ENCODE results near the gene FBXO15.

FBXO15 gene

DNA sequence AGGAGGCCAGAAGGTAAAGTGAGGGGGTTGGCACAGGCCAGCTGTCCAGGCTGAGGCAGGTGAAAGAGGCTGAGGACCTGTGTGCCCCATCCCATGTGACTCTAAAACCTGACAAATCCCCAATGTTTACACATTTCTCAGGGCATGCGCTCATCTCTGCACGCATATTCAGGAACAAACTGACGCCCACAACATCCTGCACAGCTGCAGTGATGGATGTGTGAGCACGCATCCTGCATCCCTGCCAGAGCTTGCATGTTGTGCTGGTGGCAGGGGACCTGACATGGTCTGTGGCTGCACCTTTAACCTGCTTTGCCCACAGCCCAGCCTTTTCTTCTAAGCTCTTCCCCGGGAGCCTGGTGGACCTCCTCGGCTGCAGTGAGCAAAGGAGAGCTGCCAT lies 83.1 kb downstream of the FBXO15 start:
- no peak overlapping the region for H3K27ac ChIP-seq (ENCODE audit: low read depth, low read length)
- H3K9ac ChIP-seq (ENCODE audit: low read length) = no peak overlapping the region
- no peaks in the 10 kb centered on the region for H3K36me3 ChIP-seq (ENCODE audit: control insufficient read depth, insufficient read depth, low read length)
- H3K27me3 ChIP-seq (ENCODE audit: control insufficient read depth, insufficient read depth, low read length) = no peaks in the 10 kb centered on the region
- no peak overlapping the region for H3K4me3 ChIP-seq (ENCODE audit: low read length)
- no peaks in the 10 kb centered on the region for H3K4me1 ChIP-seq (ENCODE audit: control insufficient read depth, insufficient read depth, low read length)

DNA sequence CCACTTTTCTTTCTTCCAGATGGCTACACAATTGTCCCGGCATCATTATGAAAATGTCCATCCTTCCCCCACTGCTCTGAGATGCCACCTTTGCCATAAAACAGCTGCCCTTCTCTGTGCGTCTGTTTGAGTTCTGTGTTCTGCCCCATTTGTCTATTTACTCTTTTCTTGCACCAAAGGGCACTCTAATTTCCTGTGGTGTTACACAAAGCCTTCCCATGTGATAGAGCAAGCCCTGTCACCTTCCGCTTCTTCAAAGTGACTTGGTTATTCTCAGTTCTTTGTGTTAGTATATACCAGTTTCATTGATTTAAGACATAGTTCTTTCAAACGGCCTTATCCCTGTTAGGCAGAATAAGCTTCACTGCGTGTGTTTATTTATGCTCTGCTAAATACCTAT lies 84.1 kb downstream of the FBXO15 start:
- no peaks in the 10 kb centered on the region for H3K27me3 ChIP-seq (ENCODE audit: control insufficient read depth, insufficient read depth, low read length)
- no peaks in the 10 kb centered on the region for H3K4me1 ChIP-seq (ENCODE audit: control insufficient read depth, insufficient read depth, low read length)
- no peak overlapping the region for H3K27ac ChIP-seq (ENCODE audit: low read depth, low read length)

DNA sequence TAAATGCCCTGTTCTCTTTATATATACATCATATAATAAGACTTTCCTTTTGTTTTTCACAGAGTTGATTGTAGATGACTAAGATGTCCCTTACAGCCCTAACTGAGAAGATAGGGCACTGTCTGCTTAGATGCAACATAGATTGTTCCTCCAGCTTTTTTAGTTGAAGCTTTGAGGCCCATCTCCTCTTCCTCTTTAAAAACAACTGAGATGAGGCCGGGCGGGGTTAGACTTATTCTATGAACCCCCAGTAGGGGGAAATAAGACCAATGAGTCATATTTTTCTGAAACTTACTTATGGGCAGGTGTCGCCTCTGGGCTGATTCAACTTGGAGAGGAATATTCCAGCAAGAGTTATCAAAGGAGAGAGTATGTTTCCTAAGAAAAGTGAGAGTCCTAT lies 84.6 kb downstream of the FBXO15 start:
- no peak overlapping the region for H3K4me3 ChIP-seq (ENCODE audit: low read length)
- no peak overlapping the region for H3K27ac ChIP-seq (ENCODE audit: low read depth, low read length)
- H3K36me3 ChIP-seq (ENCODE audit: control insufficient read depth, insufficient read depth, low read length) = no peaks in the 10 kb centered on the region
- no peaks in the 10 kb centered on the region for H3K4me1 ChIP-seq (ENCODE audit: control insufficient read depth, insufficient read depth, low read length)
- H3K27me3 ChIP-seq (ENCODE audit: control insufficient read depth, insufficient read depth, low read length) = no peaks in the 10 kb centered on the region
- no peak overlapping the region for H3K9ac ChIP-seq (ENCODE audit: low read length)

More for the DNA sequence above, 84.1 kb downstream of the FBXO15 start:
- H3K36me3 ChIP-seq (ENCODE audit: control insufficient read depth, insufficient read depth, low read length) = no peaks in the 10 kb centered on the region
- H3K4me3 ChIP-seq (ENCODE audit: low read length) = no peak overlapping the region
- H3K9ac ChIP-seq (ENCODE audit: low read length) = no peak overlapping the region

DNA sequence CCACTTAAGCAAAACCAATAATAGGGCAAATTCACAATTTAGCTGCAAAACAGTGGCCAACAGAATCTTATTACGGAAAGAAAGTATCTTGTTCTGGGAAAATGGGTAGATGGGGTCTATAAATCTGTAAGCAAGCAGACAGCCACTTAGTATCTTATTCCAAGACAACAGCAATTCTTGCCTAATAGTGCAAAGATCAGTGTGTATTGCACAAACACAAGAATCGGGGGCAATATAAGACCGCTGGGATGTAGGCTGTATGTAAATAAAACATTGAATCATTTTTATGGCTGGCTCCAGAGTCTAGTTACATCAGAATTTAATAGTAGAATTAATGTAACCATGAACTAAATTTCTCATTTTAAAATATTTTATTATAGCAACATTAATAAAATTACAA lies 85.6 kb downstream of the FBXO15 start:
- no peak overlapping the region for H3K4me3 ChIP-seq (ENCODE audit: low read length)
- H3K36me3 ChIP-seq (ENCODE audit: control insufficient read depth, insufficient read depth, low read length) = no peaks in the 10 kb centered on the region
- no peaks in the 10 kb centered on the region for H3K27me3 ChIP-seq (ENCODE audit: control insufficient read depth, insufficient read depth, low read length)

DNA sequence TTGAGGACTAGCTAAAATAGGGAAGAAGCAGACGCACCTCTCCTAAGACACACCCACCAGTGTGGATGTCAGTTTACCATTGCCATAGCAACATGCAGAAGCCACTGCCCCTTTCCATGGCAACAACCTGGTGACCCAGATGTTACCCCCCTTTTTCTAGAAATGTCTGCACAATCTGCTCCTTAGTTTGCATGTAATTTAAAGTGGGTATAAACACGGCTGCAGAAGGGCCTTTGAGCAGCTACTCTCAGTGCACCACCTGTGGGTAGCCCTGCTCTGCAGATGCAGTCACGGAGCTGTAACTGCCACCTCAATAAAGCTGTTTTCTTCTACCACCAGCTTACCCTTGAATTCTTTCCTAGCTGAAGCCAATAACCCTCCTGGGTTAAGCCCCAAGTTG lies 87.1 kb downstream of the FBXO15 start:
- Histone ChIP-seq H3K27me3 (ENCODE audit: control insufficient read depth, insufficient read depth, low read length) (no peaks in the 10 kb centered on the region), H3K4me1 (ENCODE audit: control insufficient read depth, insufficient read depth, low read length) (no peaks in the 10 kb centered on the region), H3K4me3 (ENCODE audit: low read length) (no peak overlapping the region), H3K27ac (ENCODE audit: low read depth, low read length) (no peak overlapping the region), H3K36me3 (ENCODE audit: control insufficient read depth, insufficient read depth, low read length) (no peaks in the 10 kb centered on the region), H3K9ac (ENCODE audit: low read length) (no peak overlapping the region)

More for the DNA sequence above, 85.6 kb downstream of the FBXO15 start:
- Histone ChIP-seq H3K4me1 (ENCODE audit: control insufficient read depth, insufficient read depth, low read length) (no peaks in the 10 kb centered on the region), H3K9ac (ENCODE audit: low read length) (no peak overlapping the region), H3K27ac (ENCODE audit: low read depth, low read length) (no peak overlapping the region)

DNA sequence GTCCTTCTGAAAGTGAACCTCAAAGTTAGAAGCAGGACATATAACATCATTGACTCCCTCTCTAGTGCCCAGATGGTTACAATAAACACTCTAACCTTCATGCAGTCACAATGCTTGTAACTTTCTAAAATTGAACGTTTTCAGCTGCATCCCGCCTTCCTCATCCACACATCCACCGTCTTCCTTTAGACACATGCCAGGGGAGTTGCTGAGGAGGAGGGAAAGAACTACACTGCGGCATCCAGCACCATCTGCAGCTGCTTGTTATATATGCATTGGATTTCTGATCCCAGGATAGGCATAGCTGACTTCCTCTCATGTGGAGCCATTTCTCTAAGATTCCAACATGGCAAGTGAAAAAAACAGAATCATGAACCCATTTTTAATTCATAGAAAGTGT lies 96.8 kb downstream of the FBXO15 start:
- H3K9ac ChIP-seq (ENCODE audit: low read length) = no peak overlapping the region

DNA sequence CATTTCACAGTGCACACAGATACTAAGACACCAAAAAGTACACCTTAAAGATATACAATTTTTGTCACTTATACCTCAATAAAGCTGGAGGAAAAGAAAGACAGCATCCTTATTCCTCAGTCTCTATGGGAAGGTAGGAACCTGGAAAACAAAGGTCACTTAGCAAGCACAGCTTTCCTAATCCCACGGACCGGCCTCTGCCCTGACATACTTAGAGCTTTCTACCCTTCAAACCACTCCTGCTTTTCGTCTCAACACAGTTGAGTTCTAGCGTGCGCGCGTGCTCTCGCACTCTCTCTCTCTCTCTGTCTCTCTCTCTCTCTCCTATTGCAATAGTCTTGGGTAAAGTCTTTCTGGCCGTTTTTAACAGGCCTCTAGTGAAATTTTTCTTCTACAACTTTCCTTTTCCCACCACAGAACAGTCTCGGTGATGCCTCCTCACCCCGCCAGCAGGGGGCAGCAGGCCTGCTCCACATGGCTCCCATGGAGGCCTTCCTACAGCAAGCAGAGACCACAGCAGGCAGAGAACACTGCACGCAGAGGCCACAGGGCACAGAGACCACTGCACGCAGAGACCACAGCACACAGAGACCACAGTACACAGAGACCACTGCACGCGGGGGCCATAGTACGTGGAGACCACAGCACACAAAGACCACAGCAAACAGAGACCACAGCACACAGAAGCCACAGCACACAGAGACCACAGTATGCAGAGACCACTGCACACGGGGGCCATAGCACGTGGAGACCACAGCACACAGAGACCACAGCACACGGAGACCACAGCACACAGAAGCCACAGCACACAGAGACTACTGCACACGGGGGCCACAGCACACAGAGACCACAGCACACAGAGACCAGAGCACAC lies 106.9 kb downstream of the FBXO15 start:
- no peaks in the 10 kb centered on the region for H3K27me3 ChIP-seq (ENCODE audit: control insufficient read depth, insufficient read depth, low read length)
- H3K4me3 ChIP-seq (ENCODE audit: low read length) = no peak overlapping the region
- no peaks in the 10 kb centered on the region for H3K36me3 ChIP-seq (ENCODE audit: control insufficient read depth, insufficient read depth, low read length)
- no peaks in the 10 kb centered on the region for H3K4me1 ChIP-seq (ENCODE audit: control insufficient read depth, insufficient read depth, low read length)
- no peak overlapping the region for H3K9ac ChIP-seq (ENCODE audit: low read length)
- H3K27ac ChIP-seq (ENCODE audit: low read depth, low read length) = no peak overlapping the region

More for the DNA sequence above, 96.8 kb downstream of the FBXO15 start:
- H3K4me3 ChIP-seq (ENCODE audit: low read length) = no peak overlapping the region
- no peaks in the 10 kb centered on the region for H3K36me3 ChIP-seq (ENCODE audit: control insufficient read depth, insufficient read depth, low read length)
- no peaks in the 10 kb centered on the region for H3K27me3 ChIP-seq (ENCODE audit: control insufficient read depth, insufficient read depth, low read length)
- no peaks in the 10 kb centered on the region for H3K4me1 ChIP-seq (ENCODE audit: control insufficient read depth, insufficient read depth, low read length)
- no peak overlapping the region for H3K27ac ChIP-seq (ENCODE audit: low read depth, low read length)

DNA sequence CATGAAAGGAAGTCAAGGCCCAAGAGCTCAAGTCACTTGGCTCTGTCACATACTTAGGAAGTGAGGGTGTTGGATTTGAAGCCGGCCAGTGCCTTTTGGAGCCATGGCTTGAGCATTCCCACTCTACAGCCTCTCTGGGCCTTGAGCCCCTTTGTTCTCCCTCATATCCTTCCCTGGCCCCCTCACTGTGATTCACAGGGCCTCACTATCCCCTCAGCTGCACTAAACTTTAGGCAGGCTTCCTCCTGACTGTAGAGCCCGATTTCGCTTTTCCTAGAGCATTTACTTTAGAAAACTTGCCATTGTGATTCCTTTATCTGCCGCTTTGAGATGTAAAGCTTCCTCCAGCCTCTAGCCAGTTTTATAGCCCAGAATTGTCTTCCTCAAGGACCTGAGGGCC lies 107.6 kb downstream of the FBXO15 start:
- H3K36me3 ChIP-seq (ENCODE audit: control insufficient read depth, insufficient read depth, low read length) = no peaks in the 10 kb centered on the region
- H3K9ac ChIP-seq (ENCODE audit: low read length) = no peak overlapping the region
- H3K27ac ChIP-seq (ENCODE audit: low read depth, low read length) = no peak overlapping the region
- H3K4me1 ChIP-seq (ENCODE audit: control insufficient read depth, insufficient read depth, low read length) = no peaks in the 10 kb centered on the region
- H3K4me3 ChIP-seq (ENCODE audit: low read length) = no peak overlapping the region
- H3K27me3 ChIP-seq (ENCODE audit: control insufficient read depth, insufficient read depth, low read length) = no peaks in the 10 kb centered on the region

DNA sequence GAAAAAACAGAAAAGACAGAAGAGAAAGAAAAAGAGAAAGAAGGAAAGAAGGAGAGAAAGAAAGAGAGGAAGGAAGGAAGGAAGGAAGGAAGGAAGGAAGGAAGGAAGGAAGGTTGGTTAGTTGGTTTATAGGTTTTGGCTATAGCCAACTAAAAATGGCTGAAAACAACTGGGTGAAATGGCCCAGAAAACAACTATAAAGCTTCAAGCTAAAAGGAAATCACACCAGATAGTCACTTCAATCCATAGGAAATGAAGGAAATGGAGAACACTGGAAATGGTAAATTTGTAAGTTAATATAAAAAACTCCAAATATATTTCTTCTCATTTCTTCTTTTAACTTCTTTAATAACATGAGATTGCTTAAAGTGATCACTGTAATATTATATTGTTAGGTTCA lies 118.5 kb downstream of the FBXO15 start:
- Histone ChIP-seq H3K4me1 (ENCODE audit: control insufficient read depth, insufficient read depth, low read length) (no peaks in the 10 kb centered on the region), H3K36me3 (ENCODE audit: control insufficient read depth, insufficient read depth, low read length) (no peaks in the 10 kb centered on the region), H3K9ac (ENCODE audit: low read length) (no peak overlapping the region), H3K27me3 (ENCODE audit: control insufficient read depth, insufficient read depth, low read length) (no peaks in the 10 kb centered on the region), H3K27ac (ENCODE audit: low read depth, low read length) (no peak overlapping the region), H3K4me3 (ENCODE audit: low read length) (no peak overlapping the region)
